ENCODE results near the gene TBX1.

TBX1 gene

GRCh38 chr22:19753996-19754700 lies 6.4 kb upstream of the TBX1 start:
- DNase-seq (ENCODE audit: low spot score) = no peak

GRCh38 chr22:19754701-19755144 lies 5.9 kb upstream of the TBX1 start:
- DNase-seq (ENCODE audit: low spot score) = no peak

GRCh38 chr22:19755145-19755710 lies 5.3 kb upstream of the TBX1 start:
- no peak for DNase-seq (ENCODE audit: low spot score)

- no peak for DNase-seq (ENCODE audit: low spot score)
These were observed 4.8 kb upstream of the TBX1 start for GRCh38 chr22:19755722-19756287.

- peak; percentile 30 for DNase-seq (ENCODE audit: low spot score)
These were observed 4.1 kb upstream of the TBX1 start for GRCh38 chr22:19756288-19757128.

- no peak for DNase-seq (ENCODE audit: low spot score)
These were observed 3.2 kb upstream of the TBX1 start for GRCh38 chr22:19757140-19757984.

GRCh38 chr22:19757985-19758895 lies 2.3 kb upstream of the TBX1 start:
- DNase-seq (ENCODE audit: low spot score) = no peak

GRCh38 chr22:19758896-19759426 lies 1.6 kb upstream of the TBX1 start:
- DNase-seq (ENCODE audit: low spot score) = no peak

GRCh38 chr22:19759427-19760057 lies 1.0 kb upstream of the TBX1 start:
- no peak for DNase-seq (ENCODE audit: low spot score)

GRCh38 chr22:19760951-19761724 lies 560 bp downstream of the TBX1 start:
- no peak for DNase-seq (ENCODE audit: low spot score)

GRCh38 chr22:19761725-19762567 lies 1.4 kb downstream of the TBX1 start:
- no peak for DNase-seq (ENCODE audit: low spot score)

- DNase-seq (ENCODE audit: low spot score) = no peak
These were observed 2.2 kb downstream of the TBX1 start for GRCh38 chr22:19762568-19763457.

GRCh38 chr22:19763458-19764298 lies 3.1 kb downstream of the TBX1 start:
- no peak for DNase-seq (ENCODE audit: low spot score)

GRCh38 chr22:19764299-19764593 lies 3.7 kb downstream of the TBX1 start:
- DNase-seq (ENCODE audit: low spot score) = no peak

- DNase-seq (ENCODE audit: low spot score) = no peak
These were observed 4.3 kb downstream of the TBX1 start for GRCh38 chr22:19764636-19765476.
